ENCODE data around the gene ATG7. TPM values are rescaled to one million over a fixed set of nuclear protein-coding genes. Genes with fewer than 3 reads are reported as not detected.

The ATG7 gene
- total RNA-seq, 2 donors from 2014 or later = 33.9 to 38.4 TPM

DNA sequence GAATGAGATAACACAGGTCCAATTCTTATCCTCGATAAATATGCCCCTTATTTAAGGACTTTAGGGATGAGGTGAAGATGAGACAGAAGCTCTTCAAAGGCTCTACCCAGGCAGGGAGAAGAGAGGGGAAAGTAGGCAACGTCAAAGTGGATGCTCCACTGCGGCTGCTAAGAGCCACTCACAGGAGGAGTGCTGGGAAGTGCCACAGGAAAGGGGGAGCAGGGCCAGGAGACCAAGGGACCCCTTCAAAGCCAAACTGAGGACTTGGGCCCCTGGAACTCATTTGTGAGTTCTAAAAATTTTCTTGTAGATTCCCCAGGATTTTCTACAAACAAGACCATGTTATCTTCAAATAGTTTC, 47.3 kb upstream of the ATG7 start:
- Mint-ChIP-seq H3K36me3 (ENCODE audit: low read depth) (no peaks in the 10 kb centered on the region), H3K27me3 (ENCODE audit: insufficient read depth) (peaks cover 2% of the 10 kb centered on the region), H3K4me3 (no peak overlapping the region), H3K27ac (no peak overlapping the region), H3K9me3 (no peaks in the 10 kb centered on the region), H3K4me1 (no peaks in the 10 kb centered on the region)
- 87 to 100% methylated on average over 3 of the region's 3 CpGs for WGBS, 2 experiments (ENCODE audit: insufficient coverage in 1 of 2, insufficient read length in 1 of 2)
- Histone ChIP-seq H3K27me3 (ENCODE audit: control insufficient read depth, insufficient read depth, low read length, poor library complexity, severe bottlenecking) (no peaks in the 10 kb centered on the region), H3K27ac (ENCODE audit: low read depth, low read length) (no peak overlapping the region), H3K4me1 (ENCODE audit: control insufficient read depth, insufficient read depth, low read length) (no peaks in the 10 kb centered on the region), H3K9me3 (ENCODE audit: control insufficient read depth, low read length) (no peaks in the 10 kb centered on the region), H3K9ac (ENCODE audit: extremely low read depth, low read length, poor library complexity, severe bottlenecking) (no peak overlapping the region), H3K36me3 (ENCODE audit: control insufficient read depth, insufficient read depth, low read length) (no peaks in the 10 kb centered on the region), H3K4me3 (ENCODE audit: low read length) (no peak overlapping the region)
- no peak for DNase-seq
- TF ChIP-seq CTCF (conservative IDR thresholded peaks at IDR 0.05) = no peak

GRCh38 chr3:11226042-11226370, 46.2 kb upstream of the ATG7 start:
- Mint-ChIP-seq H3K9me3 (no peaks in the 10 kb centered on the region), H3K4me3 (no peak overlapping the region), H3K36me3 (ENCODE audit: low read depth) (no peaks in the 10 kb centered on the region), H3K4me1 (no peaks in the 10 kb centered on the region), H3K27me3 (ENCODE audit: insufficient read depth) (peaks cover 4% of the 10 kb centered on the region), H3K27ac (no peak overlapping the region)
- Histone ChIP-seq H3K27ac (ENCODE audit: low read depth, low read length) (no peak overlapping the region), H3K9ac (ENCODE audit: extremely low read depth, low read length, poor library complexity, severe bottlenecking) (no peak overlapping the region), H3K27me3 (ENCODE audit: control insufficient read depth, insufficient read depth, low read length, poor library complexity, severe bottlenecking) (no peaks in the 10 kb centered on the region), H3K36me3 (ENCODE audit: control insufficient read depth, insufficient read depth, low read length) (no peaks in the 10 kb centered on the region), H3K4me3 (ENCODE audit: low read length) (no peak overlapping the region), H3K4me1 (ENCODE audit: control insufficient read depth, insufficient read depth, low read length) (no peaks in the 10 kb centered on the region), H3K9me3 (ENCODE audit: control insufficient read depth, low read length) (no peaks in the 10 kb centered on the region)
- no peak for DNase-seq
- no peak for TF ChIP-seq CTCF (conservative IDR thresholded peaks at IDR 0.05)
- 80 to 91% methylated on average over 3 to 6 of the region's 6 CpGs for WGBS, 2 experiments (ENCODE audit: insufficient coverage in 1 of 2, insufficient read length in 1 of 2)

GRCh38 chr3:11228041-11228440, 44.2 kb upstream of the ATG7 start:
- no peak overlapping the region for H3K27ac Mint-ChIP-seq
- H3K27ac ChIP-seq (ENCODE audit: low read depth, low read length) = no peak overlapping the region
- no peaks in the 10 kb centered on the region for H3K4me1 ChIP-seq (ENCODE audit: control insufficient read depth, insufficient read depth, low read length)
- no peaks in the 10 kb centered on the region for H3K9me3 ChIP-seq (ENCODE audit: control insufficient read depth, low read length)
- no peaks in the 10 kb centered on the region for H3K4me1 Mint-ChIP-seq
- peaks cover 6% of the 10 kb centered on the region for H3K27me3 Mint-ChIP-seq (ENCODE audit: insufficient read depth)
- no peak for TF ChIP-seq CTCF (conservative IDR thresholded peaks at IDR 0.05)
- DNase-seq = no peak
- H3K4me3 Mint-ChIP-seq = no peak overlapping the region
- H3K36me3 ChIP-seq (ENCODE audit: control insufficient read depth, insufficient read depth, low read length) = no peaks in the 10 kb centered on the region
- H3K27me3 ChIP-seq (ENCODE audit: control insufficient read depth, insufficient read depth, low read length, poor library complexity, severe bottlenecking) = peaks cover 4% of the 10 kb centered on the region
- H3K4me3 ChIP-seq (ENCODE audit: low read length) = no peak overlapping the region
- no peak overlapping the region for H3K9ac ChIP-seq (ENCODE audit: extremely low read depth, low read length, poor library complexity, severe bottlenecking)
- H3K36me3 Mint-ChIP-seq (ENCODE audit: low read depth) = no peaks in the 10 kb centered on the region
- no peaks in the 10 kb centered on the region for H3K9me3 Mint-ChIP-seq
- 75 to 92% methylated on average over 3 to 4 of the region's 4 CpGs for whole genome bisulfite sequencing, 2 experiments (ENCODE audit: insufficient coverage in 1 of 2, insufficient read length in 1 of 2)
